GM23338 (cell line): Measurements from ENCODE around the gene TNFSF8. TPM values are rescaled to one million over a fixed set of nuclear protein-coding genes. Genes with fewer than 3 reads are reported as not detected.

Source experiments
- ATAC-seq: fragments of 200-7000 bp; cut with Tn5 transposase; 3 replicates; pipeline ENCODE4 v1.9.1; 2020
- DNase-seq: peaks from one replicate; pipeline ENCODE4 v3.0.0-alpha.2; 2015; ENCODE audit warnings: low spot score
- H2AFZ ChIP-seq: fragments of 200-600 bp; sonication (generic); 2 replicates; pipeline ENCODE4 v1.8.0; 2016; ENCODE audit warnings: antibody characterized with exemption, mild to moderate bottlenecking, moderate library complexity
- H3F3A ChIP-seq: fragments of 200-600 bp; sonication (generic); replicated peaks from 2 replicates; pipeline ENCODE4 v1.8.0; 2017; ENCODE audit warnings: antibody characterized with exemption, mixed run types, low read depth
- H3K27ac ChIP-seq: fragments of 200-600 bp; sonication (generic); 2 replicates; pipeline ENCODE4 v1.6.1; 2016; ENCODE audit warnings: low read depth
- H3K27me3 ChIP-seq: fragments of 200-600 bp; sonication (generic); 2 replicates; pipeline ENCODE4 v1.8.0; 2016; ENCODE audit warnings: mild to moderate bottlenecking, mixed run types, moderate library complexity; ENCODE audit not compliant: insufficient read depth
- H3K36me3 ChIP-seq: fragments of 200-600 bp; sonication (generic); 2 replicates; pipeline ENCODE4 v1.8.0; 2016; ENCODE audit warnings: mild to moderate bottlenecking; ENCODE audit not compliant: insufficient read depth
- H3K4me1 ChIP-seq: fragments of 200-600 bp; sonication (generic); 2 replicates; pipeline ENCODE4 v1.8.0; 2016; ENCODE audit warnings: mild to moderate bottlenecking, moderate library complexity; ENCODE audit not compliant: insufficient read depth
- H3K4me2 ChIP-seq: fragments of 200-600 bp; sonication (generic); 2 replicates; pipeline ENCODE4 v1.7.1; 2017; ENCODE audit warnings: mixed run types
- H3K4me3 ChIP-seq: fragments of 200-600 bp; sonication (generic); 2 replicates; pipeline ENCODE4 v1.6.1; 2016; ENCODE audit warnings: mixed run types
- H3K79me2 ChIP-seq: fragments of 200-600 bp; sonication (generic); replicated peaks from 2 replicates; pipeline ENCODE4 v1.8.0; 2017; ENCODE audit warnings: mild to moderate bottlenecking; ENCODE audit not compliant: insufficient read depth
- H3K9me2 ChIP-seq: fragments of 200-600 bp; sonication (generic); 2 replicates; pipeline ENCODE4 v1.8.0; 2017; ENCODE audit not compliant: insufficient read depth
- H4K20me1 ChIP-seq: fragments of 200-600 bp; sonication (generic); replicated peaks from 2 replicates; pipeline ENCODE4 v1.8.0; 2017; ENCODE audit warnings: mild to moderate bottlenecking; ENCODE audit not compliant: insufficient read depth
- H3K27ac Mint-ChIP-seq: 2 replicates; pipeline ENCODE4 v1.8.0; 2020; ENCODE audit warnings: inconsistent platforms, mild to moderate bottlenecking, moderate library complexity, mixed read lengths
- H3K27me3 Mint-ChIP-seq: 3 replicates; pipeline ENCODE4 v1.8.0; 2022; ENCODE audit warnings: low read depth, mild to moderate bottlenecking, moderate library complexity, mixed read lengths, inconsistent platforms; ENCODE audit not compliant: insufficient read depth, poor library complexity
- H3K36me3 Mint-ChIP-seq: 3 replicates; pipeline ENCODE4 v1.8.0; 2021; ENCODE audit warnings: low read depth, mild to moderate bottlenecking, inconsistent platforms, moderate library complexity, mixed read lengths
- H3K4me1 Mint-ChIP-seq: 3 replicates; pipeline ENCODE4 v1.8.0; 2020; ENCODE audit warnings: mild to moderate bottlenecking, inconsistent platforms, mixed read lengths
- H3K4me3 Mint-ChIP-seq: 3 replicates; pipeline ENCODE4 v1.8.0; 2021; ENCODE audit warnings: moderate library complexity, mild to moderate bottlenecking, inconsistent platforms, mixed read lengths
- H3K9me3 Mint-ChIP-seq: 3 replicates; pipeline ENCODE4 v1.8.0; 2020; ENCODE audit warnings: moderate library complexity, mild to moderate bottlenecking, inconsistent platforms, mixed read lengths
- CREB1 ChIP-seq: fragments of 250-450 bp; sonication (Bioruptor Pico); IDR thresholded peaks from 2 replicates; pipeline ENCODE4 v1.5.0; 2020; ENCODE audit warnings: low read depth, mild to moderate bottlenecking, moderate library complexity
- NANOG ChIP-seq: IDR thresholded peaks from 2 replicates; pipeline ENCODE4 v1.6.1; 2016; ENCODE audit warnings: antibody characterized with exemption, borderline replicate concordance
- POLR2AphosphoS5 ChIP-seq: IDR thresholded peaks from 2 replicates; pipeline ENCODE4 v1.6.1; 2016; ENCODE audit warnings: antibody characterized with exemption, low read depth
- ZNF114 ChIP-seq: fragments of 250-450 bp; sonication (Bioruptor Pico); IDR thresholded peaks from 2 replicates; pipeline ENCODE4 v1.5.0; 2020; ENCODE audit warnings: mild to moderate bottlenecking, moderate library complexity
- ZNF331 ChIP-seq: fragments of 250-450 bp; sonication (Bioruptor Pico); IDR thresholded peaks from 2 replicates; pipeline ENCODE4 v1.5.0; 2020; ENCODE audit warnings: low read depth, mild to moderate bottlenecking, moderate library complexity
- polyA plus RNA-seq: library from polyadenylated mRNA; unstranded; fragments of >200 nt; fragmentation: Nextera tagmentation; extraction: Ambion mirVana; gene quantifications from 2 replicates; pipeline ENCODE4 v1.2.1, GENCODE V29; 2016
- total RNA-seq: library from RNA; depleted of rRNA; stranded (reverse); fragments of >200 nt; shearing (Covaris generic); gene quantifications from 2 replicates; pipeline ENCODE4 v1.2.3, GENCODE V29; 2014
- TF ChIP-seq, protein P1 (sequence below): IDR thresholded peaks from 2 replicates; pipeline ENCODE4 v1.6.1; 2016; ENCODE audit warnings: antibody characterized with exemption
- TF ChIP-seq, protein P2 (sequence below): IDR thresholded peaks from one replicate; pipeline ENCODE4 v1.6.1; 2018; ENCODE audit warnings: antibody characterized with exemption; ENCODE audit not compliant: unreplicated experiment
- TF ChIP-seq, protein P3 (sequence below): fragments of 250-450 bp; sonication (Bioruptor Pico); IDR thresholded peaks from 2 replicates; pipeline ENCODE4 v1.5.0; 2020; ENCODE audit warnings: mild to moderate bottlenecking, moderate library complexity

Gene TNFSF8
- total and polyA plus RNA-seq, 2 experiments from 2014 or later, result not detected

DNA sequence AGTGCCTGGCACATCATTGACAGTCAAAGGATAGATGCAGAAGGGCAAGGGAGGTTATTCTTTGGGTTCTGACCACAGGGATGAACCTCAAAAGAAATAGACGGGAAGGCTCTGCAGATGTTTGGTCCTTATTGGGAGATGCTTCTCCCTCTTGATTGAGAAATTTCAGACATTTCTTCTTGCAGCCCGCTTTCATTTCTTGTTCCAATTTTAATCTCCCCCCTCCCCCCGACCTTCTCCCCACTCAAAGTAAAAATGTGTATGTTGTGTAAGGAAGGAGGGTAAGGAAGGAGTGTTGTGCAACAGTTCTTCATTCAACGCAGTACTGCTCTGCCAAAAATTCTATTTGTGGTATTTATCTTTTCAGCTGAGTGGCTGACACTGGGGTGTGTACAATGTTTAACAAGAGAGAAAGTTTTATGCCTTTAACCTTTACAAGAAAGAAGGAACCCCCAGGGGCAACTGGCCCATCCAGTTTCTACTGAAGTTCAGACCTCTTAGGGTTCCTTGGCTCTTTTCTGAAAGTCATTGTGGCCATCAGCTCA, 78.3 kb downstream of the TNFSF8 start:
- H3F3A ChIP-seq, result no peaks in the 10 kb centered on the region
- TF ChIP-seq, protein P1, sequence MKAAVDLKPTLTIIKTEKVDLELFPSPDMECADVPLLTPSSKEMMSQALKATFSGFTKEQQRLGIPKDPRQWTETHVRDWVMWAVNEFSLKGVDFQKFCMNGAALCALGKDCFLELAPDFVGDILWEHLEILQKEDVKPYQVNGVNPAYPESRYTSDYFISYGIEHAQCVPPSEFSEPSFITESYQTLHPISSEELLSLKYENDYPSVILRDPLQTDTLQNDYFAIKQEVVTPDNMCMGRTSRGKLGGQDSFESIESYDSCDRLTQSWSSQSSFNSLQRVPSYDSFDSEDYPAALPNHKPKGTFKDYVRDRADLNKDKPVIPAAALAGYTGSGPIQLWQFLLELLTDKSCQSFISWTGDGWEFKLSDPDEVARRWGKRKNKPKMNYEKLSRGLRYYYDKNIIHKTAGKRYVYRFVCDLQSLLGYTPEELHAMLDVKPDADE, result no peak
- H2AFZ ChIP-seq, result no peak overlapping the region
- H3K4me2 ChIP-seq, result no peak overlapping the region
- H3K4me1 ChIP-seq, result no peaks in the 10 kb centered on the region
- H4K20me1 ChIP-seq, result no peaks in the 10 kb centered on the region
- no peak overlapping the region for H3K27ac Mint-ChIP-seq
- H3K9me2 ChIP-seq, result 0 out of 2 replicates have a peak, but pooled peaks cover 3% of the 10 kb centered on the region
- H3K4me3 Mint-ChIP-seq, result no peak overlapping the region
- ATAC-seq (no peak), DNase-seq (no peak)
- no peak overlapping the region for H3K4me3 ChIP-seq
- no peaks in the 10 kb centered on the region for H3K9me3 Mint-ChIP-seq
- no peaks in the 10 kb centered on the region for H3K36me3 Mint-ChIP-seq
- no peaks in the 10 kb centered on the region for H3K36me3 ChIP-seq
- peaks cover 3% of the 10 kb centered on the region for H3K27me3 Mint-ChIP-seq
- peaks cover 6% of the 10 kb centered on the region for H3K4me1 Mint-ChIP-seq
- no peaks in the 10 kb centered on the region for H3K79me2 ChIP-seq
- H3K27me3 ChIP-seq, result no peaks in the 10 kb centered on the region
- H3K27ac ChIP-seq, result no peak overlapping the region

DNA sequence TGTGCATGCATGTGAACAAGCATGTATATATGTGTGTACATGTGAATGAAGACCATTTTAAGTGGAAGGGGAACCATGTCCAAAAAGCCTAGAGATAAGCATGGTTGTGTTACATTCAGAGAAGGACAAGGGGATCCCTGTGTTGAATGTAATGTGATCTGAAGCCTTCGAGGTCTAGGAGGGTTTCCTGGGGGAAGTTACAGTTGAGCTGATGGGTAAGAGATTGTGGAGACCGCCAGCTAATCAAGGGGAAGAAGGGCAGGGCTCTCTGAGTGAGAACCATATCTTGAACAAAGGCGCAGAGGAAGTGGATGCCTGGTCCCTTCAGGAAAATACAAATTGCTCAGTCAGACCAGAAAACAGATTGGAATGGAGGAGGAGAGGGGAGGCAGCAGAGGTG, 79.1 kb downstream of the TNFSF8 start:
- ATAC-seq (no peak), DNase-seq (no peak)
- Histone ChIP-seq H3K79me2 (no peaks in the 10 kb centered on the region), H3K9me2 (peaks cover 10% of the 10 kb centered on the region; the same call in 1 of the 2 replicates), H3K4me1 (no peaks in the 10 kb centered on the region), H3K27me3 (no peaks in the 10 kb centered on the region), H4K20me1 (no peaks in the 10 kb centered on the region), H3K4me3 (no peak overlapping the region), H3K36me3 (no peaks in the 10 kb centered on the region), H3F3A (no peaks in the 10 kb centered on the region), H3K4me2 (no peak overlapping the region), H3K27ac (no peak overlapping the region), H2AFZ (no peak overlapping the region)
- Mint-ChIP-seq H3K27me3 (peaks cover 3% of the 10 kb centered on the region), H3K4me3 (no peak overlapping the region), H3K4me1 (peaks cover 6% of the 10 kb centered on the region), H3K9me3 (no peaks in the 10 kb centered on the region), H3K36me3 (no peaks in the 10 kb centered on the region), H3K27ac (no peak overlapping the region)
- TF ChIP-seq POLR2AphosphoS5, result no peak
- TF ChIP-seq, protein P2, sequence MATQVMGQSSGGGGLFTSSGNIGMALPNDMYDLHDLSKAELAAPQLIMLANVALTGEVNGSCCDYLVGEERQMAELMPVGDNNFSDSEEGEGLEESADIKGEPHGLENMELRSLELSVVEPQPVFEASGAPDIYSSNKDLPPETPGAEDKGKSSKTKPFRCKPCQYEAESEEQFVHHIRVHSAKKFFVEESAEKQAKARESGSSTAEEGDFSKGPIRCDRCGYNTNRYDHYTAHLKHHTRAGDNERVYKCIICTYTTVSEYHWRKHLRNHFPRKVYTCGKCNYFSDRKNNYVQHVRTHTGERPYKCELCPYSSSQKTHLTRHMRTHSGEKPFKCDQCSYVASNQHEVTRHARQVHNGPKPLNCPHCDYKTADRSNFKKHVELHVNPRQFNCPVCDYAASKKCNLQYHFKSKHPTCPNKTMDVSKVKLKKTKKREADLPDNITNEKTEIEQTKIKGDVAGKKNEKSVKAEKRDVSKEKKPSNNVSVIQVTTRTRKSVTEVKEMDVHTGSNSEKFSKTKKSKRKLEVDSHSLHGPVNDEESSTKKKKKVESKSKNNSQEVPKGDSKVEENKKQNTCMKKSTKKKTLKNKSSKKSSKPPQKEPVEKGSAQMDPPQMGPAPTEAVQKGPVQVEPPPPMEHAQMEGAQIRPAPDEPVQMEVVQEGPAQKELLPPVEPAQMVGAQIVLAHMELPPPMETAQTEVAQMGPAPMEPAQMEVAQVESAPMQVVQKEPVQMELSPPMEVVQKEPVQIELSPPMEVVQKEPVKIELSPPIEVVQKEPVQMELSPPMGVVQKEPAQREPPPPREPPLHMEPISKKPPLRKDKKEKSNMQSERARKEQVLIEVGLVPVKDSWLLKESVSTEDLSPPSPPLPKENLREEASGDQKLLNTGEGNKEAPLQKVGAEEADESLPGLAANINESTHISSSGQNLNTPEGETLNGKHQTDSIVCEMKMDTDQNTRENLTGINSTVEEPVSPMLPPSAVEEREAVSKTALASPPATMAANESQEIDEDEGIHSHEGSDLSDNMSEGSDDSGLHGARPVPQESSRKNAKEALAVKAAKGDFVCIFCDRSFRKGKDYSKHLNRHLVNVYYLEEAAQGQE, result no peak
- TF ChIP-seq, protein P1, result no peak
- TF ChIP-seq ZNF331 (CRISPR knock-in tag), result no peak
- TF ChIP-seq CREB1 (CRISPR knock-in tag), result no peak
- TF ChIP-seq NANOG, result no peak
- TF ChIP-seq ZNF114 (CRISPR knock-in tag), result no peak
- TF ChIP-seq, protein P3, sequence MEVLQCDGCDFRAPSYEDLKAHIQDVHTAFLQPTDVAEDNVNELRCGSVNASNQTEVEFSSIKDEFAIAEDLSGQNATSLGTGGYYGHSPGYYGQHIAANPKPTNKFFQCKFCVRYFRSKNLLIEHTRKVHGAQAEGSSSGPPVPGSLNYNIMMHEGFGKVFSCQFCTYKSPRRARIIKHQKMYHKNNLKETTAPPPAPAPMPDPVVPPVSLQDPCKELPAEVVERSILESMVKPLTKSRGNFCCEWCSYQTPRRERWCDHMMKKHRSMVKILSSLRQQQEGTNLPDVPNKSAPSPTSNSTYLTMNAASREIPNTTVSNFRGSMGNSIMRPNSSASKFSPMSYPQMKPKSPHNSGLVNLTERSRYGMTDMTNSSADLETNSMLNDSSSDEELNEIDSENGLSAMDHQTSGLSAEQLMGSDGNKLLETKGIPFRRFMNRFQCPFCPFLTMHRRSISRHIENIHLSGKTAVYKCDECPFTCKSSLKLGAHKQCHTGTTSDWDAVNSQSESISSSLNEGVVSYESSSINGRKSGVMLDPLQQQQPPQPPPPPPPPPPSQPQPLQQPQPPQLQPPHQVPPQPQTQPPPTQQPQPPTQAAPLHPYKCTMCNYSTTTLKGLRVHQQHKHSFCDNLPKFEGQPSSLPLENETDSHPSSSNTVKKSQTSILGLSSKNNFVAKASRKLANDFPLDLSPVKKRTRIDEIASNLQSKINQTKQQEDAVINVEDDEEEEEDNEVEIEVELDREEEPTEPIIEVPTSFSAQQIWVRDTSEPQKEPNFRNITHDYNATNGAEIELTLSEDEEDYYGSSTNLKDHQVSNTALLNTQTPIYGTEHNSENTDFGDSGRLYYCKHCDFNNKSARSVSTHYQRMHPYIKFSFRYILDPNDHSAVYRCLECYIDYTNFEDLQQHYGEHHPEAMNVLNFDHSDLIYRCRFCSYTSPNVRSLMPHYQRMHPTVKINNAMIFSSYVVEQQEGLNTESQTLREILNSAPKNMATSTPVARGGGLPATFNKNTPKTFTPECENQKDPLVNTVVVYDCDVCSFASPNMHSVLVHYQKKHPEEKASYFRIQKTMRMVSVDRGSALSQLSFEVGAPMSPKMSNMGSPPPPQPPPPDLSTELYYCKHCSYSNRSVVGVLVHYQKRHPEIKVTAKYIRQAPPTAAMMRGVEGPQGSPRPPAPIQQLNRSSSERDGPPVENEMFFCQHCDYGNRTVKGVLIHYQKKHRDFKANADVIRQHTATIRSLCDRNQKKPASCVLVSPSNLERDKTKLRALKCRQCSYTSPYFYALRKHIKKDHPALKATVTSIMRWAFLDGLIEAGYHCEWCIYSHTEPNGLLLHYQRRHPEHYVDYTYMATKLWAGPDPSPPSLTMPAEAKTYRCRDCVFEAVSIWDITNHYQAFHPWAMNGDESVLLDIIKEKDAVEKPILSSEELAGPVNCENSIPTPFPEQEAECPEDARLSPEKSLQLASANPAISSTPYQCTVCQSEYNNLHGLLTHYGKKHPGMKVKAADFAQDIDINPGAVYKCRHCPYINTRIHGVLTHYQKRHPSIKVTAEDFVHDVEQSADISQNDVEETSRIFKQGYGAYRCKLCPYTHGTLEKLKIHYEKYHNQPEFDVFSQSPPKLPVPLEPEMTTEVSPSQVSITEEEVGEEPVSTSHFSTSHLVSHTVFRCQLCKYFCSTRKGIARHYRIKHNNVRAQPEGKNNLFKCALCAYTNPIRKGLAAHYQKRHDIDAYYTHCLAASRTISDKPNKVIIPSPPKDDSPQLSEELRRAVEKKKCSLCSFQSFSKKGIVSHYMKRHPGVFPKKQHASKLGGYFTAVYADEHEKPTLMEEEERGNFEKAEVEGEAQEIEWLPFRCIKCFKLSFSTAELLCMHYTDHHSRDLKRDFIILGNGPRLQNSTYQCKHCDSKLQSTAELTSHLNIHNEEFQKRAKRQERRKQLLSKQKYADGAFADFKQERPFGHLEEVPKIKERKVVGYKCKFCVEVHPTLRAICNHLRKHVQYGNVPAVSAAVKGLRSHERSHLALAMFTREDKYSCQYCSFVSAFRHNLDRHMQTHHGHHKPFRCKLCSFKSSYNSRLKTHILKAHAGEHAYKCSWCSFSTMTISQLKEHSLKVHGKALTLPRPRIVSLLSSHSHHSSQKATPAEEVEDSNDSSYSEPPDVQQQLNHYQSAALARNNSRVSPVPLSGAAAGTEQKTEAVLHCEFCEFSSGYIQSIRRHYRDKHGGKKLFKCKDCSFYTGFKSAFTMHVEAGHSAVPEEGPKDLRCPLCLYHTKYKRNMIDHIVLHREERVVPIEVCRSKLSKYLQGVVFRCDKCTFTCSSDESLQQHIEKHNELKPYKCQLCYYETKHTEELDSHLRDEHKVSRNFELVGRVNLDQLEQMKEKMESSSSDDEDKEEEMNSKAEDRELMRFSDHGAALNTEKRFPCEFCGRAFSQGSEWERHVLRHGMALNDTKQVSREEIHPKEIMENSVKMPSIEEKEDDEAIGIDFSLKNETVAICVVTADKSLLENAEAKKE (CRISPR knock-in tag), result no peak
